AG08396 (cell line): Measurements from ENCODE around the gene RASSF7.
"Not testable (repeated sequence)": the region's sequence is repeated elsewhere in the genome, so short reads cannot be mapped to it uniquely, and the experiment has no call there.

Source experiments
- DNase-seq: peaks from one replicate; pipeline ENCODE4 v3.0.0; 2012; ENCODE audit warnings: low spot score, mixed read lengths

Gene RASSF7

DNA sequence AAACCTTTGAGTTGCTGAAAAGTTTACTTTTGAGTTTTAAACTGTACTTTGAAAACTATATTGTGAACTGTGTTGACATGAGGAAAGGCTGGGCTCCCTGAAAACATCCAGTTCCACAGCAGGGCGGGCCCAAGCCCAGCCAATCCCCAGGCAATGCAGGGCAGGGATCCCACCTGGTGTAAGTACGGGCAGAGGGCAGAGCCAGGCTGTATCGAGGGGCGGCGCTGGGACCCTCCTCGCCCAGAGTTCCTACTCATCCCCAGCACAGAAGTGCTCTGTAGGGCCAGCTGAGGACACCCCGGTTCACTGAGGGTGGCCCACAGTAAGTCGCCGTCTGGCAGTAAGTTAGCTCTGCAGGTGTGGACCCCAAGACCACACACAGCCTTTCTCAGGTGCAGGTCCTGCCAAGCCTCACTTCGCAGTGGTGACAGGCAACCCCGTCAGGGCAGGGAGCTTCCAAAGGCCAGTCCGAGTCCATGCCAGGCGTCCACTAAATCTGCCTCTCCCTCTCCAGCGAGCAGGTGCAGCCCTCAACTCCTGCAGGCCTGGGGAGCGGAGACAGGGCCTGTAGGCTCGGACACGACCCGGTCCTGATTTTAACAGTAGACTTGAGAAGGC, 6.3 kb downstream of the RASSF7 start:
- no peak for DNase-seq

GRCh38 chr11:567629-568292, 7.0 kb downstream of the RASSF7 start:
- no peak for DNase-seq

- peak; percentile 99 for DNase-seq
Measured at GRCh38 chr11:568306-569157, 7.8 kb downstream of the RASSF7 start.

- no peak for DNase-seq
Measured at GRCh38 chr11:569158-569885, 8.6 kb downstream of the RASSF7 start.

DNA sequence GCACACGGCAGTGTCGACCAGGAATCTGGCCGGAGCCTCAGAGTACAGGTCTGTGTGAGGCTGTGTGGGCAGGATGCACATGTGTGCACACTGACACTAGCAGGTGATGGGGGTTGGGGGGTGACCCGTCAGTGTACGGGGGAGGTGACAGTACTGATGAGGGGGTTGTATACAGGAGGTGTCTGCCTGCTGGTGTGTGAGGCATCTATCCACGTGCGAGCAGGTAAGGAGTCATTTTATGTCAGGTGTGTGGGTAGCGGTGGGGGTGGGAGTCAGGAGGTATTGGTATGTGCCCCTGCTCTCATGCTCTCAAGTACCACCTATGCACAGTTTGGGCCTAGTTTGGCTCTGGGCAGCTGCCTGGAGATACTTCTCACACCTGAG, 11.0 kb downstream of the RASSF7 start:
- DNase-seq = no peak

- no peak for DNase-seq
Measured at GRCh38 chr11:573146-573759, 12.5 kb downstream of the RASSF7 start.

DNA sequence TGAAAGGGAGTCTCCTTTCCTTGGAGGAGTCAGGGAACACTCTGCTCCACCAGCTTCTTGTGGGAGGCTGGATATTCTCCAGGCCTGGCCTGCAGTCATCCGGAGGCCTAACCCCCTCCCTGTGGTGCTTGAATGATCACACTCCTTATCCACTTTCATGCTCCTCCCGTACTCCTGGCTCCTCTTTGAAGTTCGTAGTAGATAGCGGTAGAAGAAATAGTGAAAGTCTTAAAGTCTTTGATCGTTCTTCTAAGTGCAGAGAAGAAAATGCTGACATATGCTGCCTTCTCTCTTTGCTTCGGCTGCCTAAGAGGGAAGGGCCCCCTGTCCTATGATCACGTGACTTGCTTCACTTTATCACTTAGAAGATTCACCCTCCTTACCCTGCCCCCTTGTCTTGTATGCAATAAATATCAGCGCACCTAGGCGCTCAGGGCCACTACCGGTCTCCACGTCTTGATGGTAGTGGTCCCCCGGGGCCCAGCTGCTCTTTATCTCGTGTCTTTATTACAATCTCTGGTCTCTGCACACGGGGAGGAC, 13.3 kb downstream of the RASSF7 start:
- DNase-seq = not testable (repeated sequence)

- no peak for DNase-seq
Measured at GRCh38 chr11:574632-575312, 14.0 kb downstream of the RASSF7 start.

DNA sequence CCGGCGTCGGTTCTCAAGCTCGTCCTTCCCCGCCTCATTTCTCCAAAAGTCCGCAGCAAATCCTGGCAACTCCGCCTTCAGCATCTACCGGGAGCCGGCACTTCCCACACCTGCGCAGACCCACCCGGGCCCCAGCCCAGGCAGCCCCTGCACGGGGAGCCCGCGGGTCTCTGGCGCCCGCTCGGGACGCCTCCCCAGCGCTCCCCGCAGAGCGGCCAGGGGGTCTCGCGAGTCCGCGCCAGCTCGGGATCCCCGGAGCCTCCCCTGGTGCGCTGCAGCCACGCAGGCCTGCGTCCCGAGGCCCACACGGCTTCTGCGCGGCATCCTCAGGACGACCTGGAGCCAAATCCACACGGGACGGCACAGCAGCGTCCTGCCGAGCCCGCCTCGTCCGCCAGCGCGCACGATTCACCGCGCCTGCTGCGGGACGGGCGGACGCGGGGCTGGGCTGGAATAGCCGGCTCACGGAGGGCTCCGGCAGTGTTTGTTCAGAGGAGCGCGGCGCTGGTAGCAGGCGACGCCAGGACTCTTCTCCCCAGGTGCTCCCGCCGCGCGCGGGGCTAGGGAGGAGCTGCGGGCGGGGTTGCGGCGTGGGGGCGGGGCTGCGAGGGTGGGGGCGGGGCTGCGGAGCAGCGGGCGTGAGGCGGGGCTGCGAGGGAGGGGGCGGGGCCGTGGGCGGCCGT, 14.7 kb downstream of the RASSF7 start:
- DNase-seq = no peak

- DNase-seq = peak; percentile 100
Measured at GRCh38 chr11:575996-576768, 15.4 kb downstream of the RASSF7 start, which contains the start of gene PHRF1. TSS of gene PHRF1 (plus strand) at chr11:576470. CDS start at chr11:581513, 5,043 bp downstream.

GRCh38 chr11:576811-577610, 16.2 kb downstream of the RASSF7 start:
- DNase-seq = no peak

GRCh38 chr11:577611-577894, 16.8 kb downstream of the RASSF7 start:
- DNase-seq = no peak

DNA sequence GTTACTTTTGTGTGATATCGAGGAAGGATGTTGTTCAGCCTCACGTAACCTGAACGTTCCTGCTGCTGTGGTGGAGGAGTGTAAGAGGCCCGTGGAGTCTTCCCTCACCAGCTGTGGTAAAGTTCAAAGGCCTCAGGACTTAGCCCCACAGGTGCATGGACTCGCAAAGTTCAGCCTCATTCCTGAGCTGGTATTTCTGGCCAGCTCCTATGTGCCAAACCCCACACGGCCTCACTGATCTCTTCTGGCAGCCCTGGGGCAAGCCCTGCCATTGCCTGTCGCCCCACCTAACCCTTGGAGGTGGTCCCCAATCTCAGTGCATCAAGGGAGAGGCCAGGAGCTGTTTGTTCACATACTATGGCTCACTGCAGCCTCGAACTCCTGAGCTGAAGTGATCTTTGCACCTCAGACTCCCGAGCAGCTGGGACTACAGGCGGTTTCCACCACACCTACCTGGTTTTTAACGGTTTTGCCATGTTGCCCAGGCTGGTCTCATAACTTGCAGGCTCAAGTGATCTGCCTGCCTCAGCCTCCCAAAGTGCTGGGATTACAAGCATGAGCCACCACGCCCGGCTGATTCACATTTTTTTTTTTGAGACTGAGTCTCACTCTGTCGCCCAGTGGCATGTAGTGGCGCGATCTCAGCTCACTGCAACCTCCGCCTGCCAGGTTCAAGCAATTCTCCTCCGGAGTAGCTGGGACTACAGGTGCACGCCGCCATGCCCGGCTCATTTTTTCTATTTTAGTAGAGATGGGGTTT, 17.7 kb downstream of the RASSF7 start:
- DNase-seq = no peak

- no peak for DNase-seq
Measured at GRCh38 chr11:579830-580601, 19.2 kb downstream of the RASSF7 start.

- DNase-seq = no peak
Measured at GRCh38 chr11:581342-581741, 20.6 kb downstream of the RASSF7 start.

- no peak for DNase-seq
Measured at GRCh38 chr11:581752-582151, 21.0 kb downstream of the RASSF7 start.

GRCh38 chr11:584287-584686, 23.5 kb downstream of the RASSF7 start:
- no peak for DNase-seq
